OCI-LY3 (cell line): Measurements from ENCODE around the gene ZBTB3.

Experiments
- CTCF ChIP-seq: fragments of 200-600, 300-600 bp; sonication (generic); IDR thresholded peaks from 2 replicates; pipeline ENCODE4 v1.5.1; 2014; ENCODE audit warnings: antibody characterized with exemption, low read length, low read depth
- EZH2phosphoT487 ChIP-seq: fragments of 200-600 bp; shearing (Covaris generic); IDR thresholded peaks from 2 replicates; pipeline ENCODE4 v1.6.1; 2018; ENCODE audit warnings: antibody characterized with exemption, mixed run types, low read depth

GRCh38 chr11:62726156-62726914, 27.6 kb downstream of the ZBTB3 start:
- no peak for TF ChIP-seq CTCF
- no peak for TF ChIP-seq EZH2phosphoT487
